Adipocyte (in vitro differentiated cells): ENCODE results near the gene ELF1.
A peak's percentile ranks its signal among the peaks of the same experiment; 100 is the strongest.
"Not testable (repeated sequence)": the region's sequence is repeated elsewhere in the genome, so short reads cannot be mapped to it uniquely, and the experiment has no call there.

ENCODE experiments used
- DNase-seq: peaks from one replicate; pipeline ENCODE4 v3.0.0-alpha.2; 2015; ENCODE audit warnings: low read depth
- H3K27me3 ChIP-seq: replicated peaks from 2 replicates; pipeline ENCODE4 v1.7.0; 2013; ENCODE audit warnings: mild to moderate bottlenecking, low read length, moderate library complexity; ENCODE audit not compliant: control insufficient read depth, insufficient read depth
- H3K36me3 ChIP-seq: 2 replicates; pipeline ENCODE4 v1.7.0; 2013; ENCODE audit warnings: low read length, mild to moderate bottlenecking, moderate library complexity; ENCODE audit not compliant: control insufficient read depth, insufficient read depth, severe bottlenecking
- H3K4me1 ChIP-seq: 2 replicates; pipeline ENCODE4 v1.7.0; 2013; ENCODE audit warnings: mild to moderate bottlenecking, low read length, moderate library complexity; ENCODE audit not compliant: control insufficient read depth, insufficient read depth
- H3K4me3 ChIP-seq: 2 replicates; pipeline ENCODE4 v1.7.0; 2013; ENCODE audit warnings: mild to moderate bottlenecking, low read length, moderate library complexity
- H3K9ac ChIP-seq: 2 replicates; pipeline ENCODE4 v1.7.0; 2013; ENCODE audit warnings: mild to moderate bottlenecking, low read length, moderate library complexity
- H3K9me3 ChIP-seq: 2 replicates; pipeline ENCODE4 v1.7.0; 2013; ENCODE audit warnings: mild to moderate bottlenecking, low read length, moderate library complexity; ENCODE audit not compliant: control insufficient read depth

Gene ELF1

DNA sequence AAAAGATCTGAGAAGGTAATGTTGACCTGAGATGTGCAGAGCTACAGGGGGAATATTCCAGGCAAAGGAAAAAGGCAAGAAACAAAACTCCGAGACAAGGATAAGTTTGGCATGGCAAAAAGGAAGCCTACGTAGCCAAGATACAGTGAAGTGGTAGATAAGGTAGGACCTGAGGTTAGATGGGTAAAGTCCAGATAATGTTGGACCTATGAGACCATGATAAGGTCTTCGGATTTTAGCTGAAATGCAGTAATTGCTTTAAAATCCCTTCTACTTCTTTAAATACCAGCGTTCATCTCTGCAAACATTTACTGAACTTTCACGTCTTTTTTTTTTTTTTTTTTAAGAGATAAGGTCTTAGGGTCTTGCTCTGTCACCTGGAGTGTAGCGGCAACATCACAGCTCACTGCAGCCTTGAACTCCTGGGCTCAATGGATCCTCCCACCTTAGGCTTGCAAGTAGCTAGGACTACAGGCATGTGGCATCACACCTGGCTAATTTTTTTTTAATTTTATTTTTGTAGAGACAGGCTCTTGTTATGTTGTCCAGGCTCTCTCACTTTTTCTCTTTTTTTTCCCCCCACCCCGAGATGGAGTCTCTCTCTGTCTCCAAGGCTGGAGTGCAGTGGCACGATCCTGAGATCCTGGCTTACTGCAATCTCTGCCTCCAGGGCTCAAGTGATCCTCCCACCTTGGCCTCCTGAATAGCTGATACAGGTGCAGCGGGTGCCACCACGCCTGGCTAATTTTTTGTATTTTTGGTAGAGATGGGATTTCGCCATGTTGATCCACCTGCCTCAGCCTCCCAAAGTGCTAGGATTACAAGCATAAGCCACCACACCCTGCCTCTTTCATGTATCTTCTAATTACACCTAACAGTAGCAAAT, 38.0 kb upstream of the ELF1 start:
- H3K27me3 ChIP-seq = no peaks in the 10 kb centered on the region
- H3K4me1 ChIP-seq = peaks cover 57% of the 10 kb centered on the region
- H3K9ac ChIP-seq = no peak overlapping the region
- peak overlapping the region; percentile 97 for H3K4me3 ChIP-seq
- H3K36me3 ChIP-seq = no peaks in the 10 kb centered on the region
- H3K9me3 ChIP-seq = no peaks in the 10 kb centered on the region
- no peak for DNase-seq

DNA sequence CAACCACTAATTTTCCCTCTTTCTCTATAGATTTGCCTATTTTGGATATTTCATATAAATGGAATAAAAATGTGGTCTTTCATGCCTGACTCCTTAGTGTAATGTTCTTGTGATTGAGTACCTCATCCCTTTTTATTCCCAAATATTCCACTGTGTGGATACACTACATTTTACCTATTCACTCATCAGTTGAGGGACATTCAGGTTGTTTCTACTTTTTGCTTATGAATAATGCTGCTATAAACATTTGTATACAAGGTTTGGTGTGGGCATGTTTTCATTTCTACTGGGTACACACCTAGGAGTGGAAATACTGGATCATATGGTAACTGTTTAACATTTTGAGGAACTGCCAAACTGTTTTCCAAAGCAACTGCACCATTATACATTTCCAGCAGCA, 37.1 kb upstream of the ELF1 start:
- no peak for DNase-seq
- Histone ChIP-seq H3K4me1 (peaks cover 57% of the 10 kb centered on the region), H3K9me3 (no peaks in the 10 kb centered on the region), H3K36me3 (peaks cover 2% of the 10 kb centered on the region), H3K4me3 (no peak overlapping the region), H3K9ac (no peak overlapping the region), H3K27me3 (no peaks in the 10 kb centered on the region)

DNA sequence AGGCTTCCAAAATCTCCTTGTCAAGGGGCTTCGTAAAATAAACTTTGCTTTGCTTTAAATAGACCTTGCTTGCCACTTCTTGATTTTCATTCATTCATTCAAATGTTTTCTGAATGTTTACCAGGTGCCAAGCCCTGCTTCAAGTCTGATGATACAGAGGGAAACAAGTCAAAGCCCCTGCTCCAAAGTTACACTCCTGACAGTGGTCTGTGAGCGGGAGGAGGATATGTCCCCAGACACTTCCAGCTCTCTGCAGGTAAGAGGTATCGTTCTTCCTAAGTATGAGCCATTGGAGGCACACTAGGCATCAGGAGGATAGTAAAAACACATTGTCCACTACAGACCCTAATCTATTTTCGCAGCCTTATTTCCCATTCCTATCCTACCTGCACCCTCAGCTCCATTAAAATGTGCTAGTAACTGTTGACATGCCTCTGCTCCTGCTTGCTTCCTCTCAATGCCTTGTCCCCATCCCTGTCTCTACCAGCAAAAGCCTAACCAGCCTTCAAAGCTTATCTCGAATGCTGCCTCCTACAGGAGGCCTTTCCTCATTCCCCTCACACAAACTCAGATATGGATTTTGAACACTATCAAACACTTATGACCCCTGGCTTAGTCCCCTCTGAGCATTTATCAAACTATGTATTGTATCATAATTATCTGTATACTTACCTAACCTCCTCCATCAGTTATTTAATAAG, 36.0 kb upstream of the ELF1 start:
- H3K9ac ChIP-seq = peak overlapping the region; percentile 69
- no peak for DNase-seq
- H3K4me1 ChIP-seq = peaks cover 59% of the 10 kb centered on the region
- peak overlapping the region; percentile 74 for H3K4me3 ChIP-seq
- peaks cover 4% of the 10 kb centered on the region for H3K36me3 ChIP-seq
- no peaks in the 10 kb centered on the region for H3K27me3 ChIP-seq
- no peaks in the 10 kb centered on the region for H3K9me3 ChIP-seq

DNA sequence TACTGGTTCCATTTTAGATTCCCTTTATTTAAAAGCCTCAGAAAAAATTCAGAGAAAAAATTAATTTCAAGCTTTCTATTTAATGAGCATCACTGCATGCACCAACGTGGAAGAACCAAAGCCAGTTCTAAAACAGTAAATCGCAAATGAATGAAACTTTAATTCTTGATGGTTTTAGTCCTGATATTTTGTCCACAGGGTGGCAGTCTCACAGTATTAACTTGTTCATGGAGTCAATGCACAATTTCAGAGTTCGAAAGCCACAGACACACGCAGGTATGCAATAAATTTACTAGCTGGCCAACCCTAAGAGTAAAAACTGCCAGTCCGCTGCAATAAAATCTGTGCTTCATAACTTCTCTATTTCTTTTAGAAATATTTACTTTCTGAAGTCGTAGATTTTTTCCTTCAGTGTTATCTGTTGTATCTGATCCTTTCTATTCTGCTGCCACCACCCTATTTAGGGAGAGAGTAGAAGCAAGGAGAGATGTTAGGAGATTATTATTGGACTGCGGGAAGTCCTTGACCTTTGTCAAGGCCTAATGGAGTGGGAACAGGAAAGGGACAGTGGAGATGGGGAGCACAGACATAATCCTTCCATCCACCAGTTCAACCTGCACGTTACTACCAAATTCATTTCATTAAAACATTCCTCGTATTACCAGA, 35.2 kb upstream of the ELF1 start:
- peak; percentile 73 for DNase-seq
- Histone ChIP-seq H3K36me3 (peaks cover 7% of the 10 kb centered on the region), H3K4me3 (peak overlapping the region; percentile 74), H3K9ac (peak overlapping the region; percentile 69), H3K9me3 (no peaks in the 10 kb centered on the region), H3K4me1 (peaks cover 66% of the 10 kb centered on the region), H3K27me3 (no peaks in the 10 kb centered on the region)

DNA sequence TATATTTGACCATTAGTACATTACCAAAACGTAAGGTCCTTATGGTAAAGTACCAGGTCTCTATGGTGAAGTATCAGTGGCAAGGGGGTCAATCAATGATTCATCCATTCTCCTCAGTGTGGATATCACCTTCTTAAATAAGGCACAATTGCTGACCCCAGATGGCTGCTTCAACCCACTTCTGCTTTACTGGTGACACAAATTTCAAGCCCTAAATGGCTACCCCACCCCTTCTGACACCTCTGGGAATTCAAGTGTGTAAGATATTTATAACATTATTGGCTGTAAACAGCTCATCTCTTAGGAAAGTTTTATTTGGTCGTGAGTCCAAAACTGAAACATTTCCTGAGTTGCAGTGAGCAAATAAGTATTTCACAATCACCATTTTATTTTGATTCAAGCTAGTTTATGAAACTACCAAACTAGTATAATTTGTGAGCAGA, 34.3 kb upstream of the ELF1 start:
- peaks cover 66% of the 10 kb centered on the region for H3K4me1 ChIP-seq
- peak; percentile 78 for DNase-seq
- peaks cover 7% of the 10 kb centered on the region for H3K36me3 ChIP-seq
- H3K9me3 ChIP-seq = no peaks in the 10 kb centered on the region
- H3K4me3 ChIP-seq = peak overlapping the region; percentile 74
- peak overlapping the region; percentile 69 for H3K9ac ChIP-seq
- no peaks in the 10 kb centered on the region for H3K27me3 ChIP-seq

DNA sequence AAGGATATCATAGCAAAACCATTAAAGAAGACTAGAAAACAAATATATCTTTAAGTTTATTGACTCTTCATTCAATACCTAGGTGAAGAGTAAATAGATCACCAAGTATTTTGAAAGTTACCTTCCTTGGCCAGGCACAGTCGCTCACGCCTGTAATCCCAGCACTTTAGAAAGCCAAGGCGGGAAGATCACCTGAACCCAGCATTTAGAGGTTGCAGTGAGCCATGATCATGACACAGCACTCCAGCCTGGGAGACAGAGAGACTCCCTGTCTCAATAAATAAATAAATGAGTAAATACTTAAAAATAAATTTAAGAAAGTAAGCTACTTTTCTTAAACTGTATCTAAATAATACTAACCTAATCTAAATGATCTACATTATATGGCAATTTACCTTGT, 33.3 kb upstream of the ELF1 start:
- H3K4me1 ChIP-seq = peaks cover 57% of the 10 kb centered on the region
- no peaks in the 10 kb centered on the region for H3K27me3 ChIP-seq
- DNase-seq = no peak

DNA sequence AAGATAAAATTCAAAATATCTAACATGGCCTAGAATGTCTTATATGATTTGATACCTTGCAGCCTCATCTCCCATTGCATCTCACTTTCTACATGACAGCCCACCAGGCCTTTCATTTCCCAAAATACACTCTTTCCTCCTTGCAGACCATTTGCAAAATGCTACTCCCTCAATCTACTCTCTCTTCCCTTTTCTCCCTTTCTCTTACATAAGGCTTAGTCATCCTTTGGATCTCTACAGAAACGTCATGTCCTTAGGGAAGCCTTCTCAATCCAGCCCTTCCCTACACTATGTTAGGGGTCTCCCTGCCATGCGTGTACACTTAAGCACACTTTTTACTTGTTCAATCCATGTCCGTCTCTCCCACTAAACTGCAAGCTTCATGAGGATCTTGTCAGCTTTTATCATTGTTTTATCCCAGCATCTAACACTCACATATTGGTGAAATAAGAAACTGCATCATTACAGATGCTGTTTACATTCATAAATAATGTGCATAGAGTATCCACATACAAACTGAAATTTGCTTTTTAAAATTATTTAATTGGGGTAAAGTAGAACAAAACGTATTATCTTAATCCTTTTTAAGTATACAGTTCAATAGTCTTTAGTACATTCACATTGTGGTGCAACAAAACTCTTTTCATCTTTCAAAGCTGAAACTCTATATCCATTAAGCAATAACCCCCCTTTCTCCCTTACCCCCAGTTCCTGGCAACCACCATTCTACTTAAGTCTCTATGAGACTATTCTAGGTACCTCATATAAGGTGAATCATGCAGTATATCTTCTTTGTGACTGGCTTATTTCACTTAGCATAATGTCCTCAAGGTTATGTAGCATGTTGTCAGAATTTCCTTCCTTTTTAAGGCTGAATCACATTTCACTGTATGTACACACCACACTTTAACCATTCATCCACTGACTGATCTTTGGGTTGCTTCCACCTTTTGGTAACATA, 30.6 kb upstream of the ELF1 start:
- peak overlapping the region; percentile 7 for H3K4me3 ChIP-seq
- no peaks in the 10 kb centered on the region for H3K9me3 ChIP-seq
- peaks cover 37% of the 10 kb centered on the region for H3K4me1 ChIP-seq
- peak; percentile 26 for DNase-seq
- H3K27me3 ChIP-seq = no peaks in the 10 kb centered on the region
- peaks cover 10% of the 10 kb centered on the region for H3K36me3 ChIP-seq
- no peak overlapping the region for H3K9ac ChIP-seq

More for the DNA sequence above, 33.3 kb upstream of the ELF1 start:
- H3K36me3 ChIP-seq = peaks cover 10% of the 10 kb centered on the region
- no peak overlapping the region for H3K4me3 ChIP-seq
- no peak overlapping the region for H3K9ac ChIP-seq
- H3K9me3 ChIP-seq = no peaks in the 10 kb centered on the region

DNA sequence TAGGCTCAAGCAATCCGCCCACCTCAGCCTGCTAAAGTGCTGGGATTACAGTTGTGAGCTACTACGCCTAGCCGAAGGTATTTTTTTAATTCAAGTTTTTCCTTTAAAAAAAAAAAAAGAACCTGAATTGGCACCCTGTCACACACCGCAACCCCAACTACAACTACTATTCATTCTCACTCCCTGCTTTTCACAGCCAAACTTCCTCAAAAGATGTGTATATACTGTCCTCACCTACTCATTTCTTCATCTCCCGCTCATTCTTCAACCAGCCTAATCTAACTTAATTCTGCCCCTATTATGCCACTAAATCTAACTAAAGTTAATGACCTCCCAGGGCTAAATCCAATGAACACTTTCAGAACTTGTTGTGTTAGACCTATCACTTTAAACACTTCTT, 29.5 kb upstream of the ELF1 start:
- no peak for DNase-seq

DNA sequence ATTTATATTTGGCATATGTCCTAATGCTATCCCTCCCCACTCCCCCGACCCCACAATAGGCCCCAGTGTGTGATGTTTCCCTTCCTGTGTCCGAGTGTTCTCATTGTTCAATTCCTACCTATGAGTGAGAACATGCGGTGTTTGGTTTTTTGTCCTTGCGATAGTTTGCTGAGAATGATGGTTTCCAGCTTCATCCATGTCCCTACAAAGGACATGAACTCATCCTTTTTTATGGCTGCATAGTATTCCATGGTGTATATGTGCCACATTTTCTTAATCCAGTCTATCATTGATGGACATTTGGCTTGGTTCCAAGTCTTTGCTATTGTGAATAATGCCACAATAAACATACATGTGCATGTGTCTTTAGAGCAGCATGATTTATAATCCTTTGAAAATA, 23.3 kb upstream of the ELF1 start:
- peaks cover 14% of the 10 kb centered on the region for H3K4me1 ChIP-seq
- not testable (repeated sequence) for H3K9ac ChIP-seq, H3K4me3 ChIP-seq, DNase-seq, H3K27me3 ChIP-seq, H3K9me3 ChIP-seq, H3K36me3 ChIP-seq

More for the DNA sequence above, 29.5 kb upstream of the ELF1 start:
- Histone ChIP-seq H3K27me3 (no peaks in the 10 kb centered on the region), H3K4me3 (no peak overlapping the region), H3K36me3 (peaks cover 10% of the 10 kb centered on the region), H3K9me3 (no peaks in the 10 kb centered on the region), H3K9ac (no peak overlapping the region), H3K4me1 (peaks cover 26% of the 10 kb centered on the region)

DNA sequence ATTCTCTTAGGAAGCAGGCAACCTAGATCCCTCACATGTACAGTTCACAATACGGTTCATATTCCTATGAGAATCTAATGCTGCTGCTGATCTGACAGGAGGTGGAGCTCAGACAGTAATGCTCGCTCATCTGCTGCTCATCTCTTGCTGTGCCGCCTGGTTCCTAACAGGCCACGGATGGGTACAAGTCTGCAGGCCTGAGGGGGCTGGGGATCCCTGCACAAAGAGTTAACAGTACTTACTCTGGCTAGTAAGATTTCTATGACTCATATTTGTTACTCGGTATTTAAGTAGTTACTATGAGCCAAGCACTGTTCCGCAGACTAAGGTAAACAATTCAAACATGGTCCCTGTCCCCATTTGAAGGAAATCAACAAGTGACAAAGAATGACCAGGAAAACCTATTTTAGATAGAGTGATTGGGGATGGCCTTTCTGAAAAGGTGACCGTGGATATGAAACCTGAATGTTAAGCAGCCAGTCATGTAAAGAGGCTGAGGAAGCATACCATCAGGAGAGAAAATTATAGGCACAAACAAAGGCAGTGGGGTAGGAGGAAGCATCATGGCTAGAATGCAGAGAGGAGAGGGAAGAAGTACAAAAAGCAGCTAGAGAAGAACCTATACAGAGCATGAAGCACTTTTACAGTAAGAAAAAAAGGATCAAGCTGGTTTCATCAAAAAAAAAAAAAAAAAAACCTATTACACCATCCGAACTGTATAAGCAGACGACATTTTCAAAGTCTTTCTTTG, 21.6 kb upstream of the ELF1 start:
- DNase-seq = no peak
- Histone ChIP-seq H3K9me3 (no peaks in the 10 kb centered on the region), H3K4me1 (peaks cover 14% of the 10 kb centered on the region), H3K27me3 (no peaks in the 10 kb centered on the region), H3K4me3 (no peak overlapping the region), H3K36me3 (no peaks in the 10 kb centered on the region), H3K9ac (no peak overlapping the region)
